NCI-H2107 (cell line): ENCODE data around the gene PRM2.
"Not testable (repeated sequence)": the region's sequence is repeated elsewhere in the genome, so short reads cannot be mapped to it uniquely, and the experiment has no call there.

ENCODE experiments used
- DNase-seq: peaks from one replicate; lab custom pipeline; 2025; lab: John Stamatoyannopoulos, UW

Gene PRM2

GRCh38 chr16:11289696-11290095 is 13.4 kb upstream of the PRM2 start:
- not testable (repeated sequence) for DNase-seq

GRCh38 chr16:11289202-11289601 is 12.9 kb upstream of the PRM2 start:
- DNase-seq: no peak

GRCh38 chr16:11285842-11286241 is 9.6 kb upstream of the PRM2 start:
- DNase-seq: no peak

GRCh38 chr16:11283820-11284248 is 7.6 kb upstream of the PRM2 start:
- no peak for DNase-seq

- no peak for DNase-seq
Measured at GRCh38 chr16:11280616-11281522, 4.6 kb upstream of the PRM2 start, which contains the start of gene PRM1. Gene PRM1 (minus strand): TSS chr16:11281330. CDS start chr16:11281238, 92 bp downstream.

GRCh38 chr16:11278681-11279628 is 2.7 kb upstream of the PRM2 start:
- no peak for DNase-seq

- no peak for DNase-seq
Measured at GRCh38 chr16:11277607-11278337, 1.5 kb upstream of the PRM2 start.

GRCh38 chr16:11276896-11277593 is 765 bp upstream of the PRM2 start:
- DNase-seq: no peak

- DNase-seq: no peak
Measured at GRCh38 chr16:11274964-11275363, 1.3 kb downstream of the PRM2 start.

GRCh38 chr16:11273721-11274324 is 2.5 kb downstream of the PRM2 start:
- DNase-seq: no peak

- no peak for DNase-seq
Measured at GRCh38 chr16:11272921-11273720, 3.2 kb downstream of the PRM2 start, which contains the start of gene PRM3. Gene PRM3 (minus strand): TSS chr16:11273629. CDS start chr16:11273595, 34 bp downstream.

- DNase-seq: no peak
Measured at GRCh38 chr16:11272484-11272883, 3.8 kb downstream of the PRM2 start.

- DNase-seq: no peak
Measured at GRCh38 chr16:11271610-11272009, 4.7 kb downstream of the PRM2 start.

- no peak for DNase-seq
Measured at GRCh38 chr16:11270602-11271162, 5.6 kb downstream of the PRM2 start.

- DNase-seq: no peak
Measured at GRCh38 chr16:11268921-11269375, 7.3 kb downstream of the PRM2 start, which contains the start of gene TNP2. Gene TNP2 (minus strand): TSS chr16:11269325. CDS start chr16:11269262, 63 bp downstream.

GRCh38 chr16:11265124-11265523 is 11.2 kb downstream of the PRM2 start:
- no peak for DNase-seq

- no peak for DNase-seq
Measured at GRCh38 chr16:11264155-11264832, 12.0 kb downstream of the PRM2 start.

GRCh38 chr16:11263737-11264136 is 12.5 kb downstream of the PRM2 start:
- no peak for DNase-seq

GRCh38 chr16:11262915-11263314 is 13.4 kb downstream of the PRM2 start:
- no peak for DNase-seq
